GM19467 (cell line): Measurements from ENCODE around the gene PYGM.

Source experiments
- ATAC-seq: cut with Tn5 transposase; IDR thresholded peaks from one replicate; pipeline ENCODE4 v1.9.1; 2021; ENCODE audit warnings: mild to moderate bottlenecking, moderate library complexity; ENCODE audit not compliant: unreplicated experiment

The PYGM gene

DNA sequence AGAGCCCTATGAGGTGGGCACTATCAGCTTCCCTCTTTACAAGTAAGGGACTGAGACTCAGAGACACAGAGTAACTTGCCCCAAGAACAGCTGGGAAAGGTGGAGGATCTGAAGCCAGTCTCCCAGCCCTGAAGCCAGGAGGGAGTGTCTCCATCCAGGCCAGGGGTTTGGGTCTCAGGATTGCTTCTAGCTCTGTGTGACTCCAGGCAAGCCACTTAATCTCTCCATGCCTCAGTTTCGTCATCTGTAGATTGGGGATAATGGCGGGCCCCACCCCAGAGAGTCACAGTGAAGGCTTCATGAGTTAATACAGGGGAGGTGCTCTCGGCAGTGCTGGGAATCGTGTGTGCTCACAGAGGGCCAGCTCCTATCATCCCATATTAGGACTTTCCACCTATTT, 32.7 kb upstream of the PYGM start:
- no peak for ATAC-seq

DNA sequence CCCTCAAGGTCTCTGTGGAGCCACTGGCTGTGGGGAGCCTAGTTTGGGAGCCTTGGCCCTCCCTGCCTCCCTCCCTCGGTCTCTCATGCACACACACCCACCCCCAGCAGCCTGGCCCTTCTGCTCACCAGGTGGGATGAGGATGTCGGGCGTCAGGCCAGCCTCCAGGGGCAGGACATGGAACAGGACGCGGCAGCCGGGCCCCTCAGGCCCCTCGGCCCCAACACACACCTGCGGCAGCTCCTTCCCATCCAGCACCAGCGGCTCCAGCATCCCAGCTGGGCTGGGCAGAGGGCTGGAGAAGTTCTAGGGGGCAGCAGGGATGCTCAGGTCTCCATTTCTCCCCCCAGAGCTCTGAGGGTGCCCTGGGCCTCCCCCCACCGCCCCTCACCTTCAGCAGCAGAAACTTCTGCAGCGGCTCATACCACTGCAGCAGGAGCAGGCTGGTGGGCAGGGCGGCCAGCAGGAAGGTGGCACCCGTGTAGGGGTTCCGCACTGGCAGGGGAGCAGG, 32.1 kb upstream of the PYGM start:
- ATAC-seq, result no peak

DNA sequence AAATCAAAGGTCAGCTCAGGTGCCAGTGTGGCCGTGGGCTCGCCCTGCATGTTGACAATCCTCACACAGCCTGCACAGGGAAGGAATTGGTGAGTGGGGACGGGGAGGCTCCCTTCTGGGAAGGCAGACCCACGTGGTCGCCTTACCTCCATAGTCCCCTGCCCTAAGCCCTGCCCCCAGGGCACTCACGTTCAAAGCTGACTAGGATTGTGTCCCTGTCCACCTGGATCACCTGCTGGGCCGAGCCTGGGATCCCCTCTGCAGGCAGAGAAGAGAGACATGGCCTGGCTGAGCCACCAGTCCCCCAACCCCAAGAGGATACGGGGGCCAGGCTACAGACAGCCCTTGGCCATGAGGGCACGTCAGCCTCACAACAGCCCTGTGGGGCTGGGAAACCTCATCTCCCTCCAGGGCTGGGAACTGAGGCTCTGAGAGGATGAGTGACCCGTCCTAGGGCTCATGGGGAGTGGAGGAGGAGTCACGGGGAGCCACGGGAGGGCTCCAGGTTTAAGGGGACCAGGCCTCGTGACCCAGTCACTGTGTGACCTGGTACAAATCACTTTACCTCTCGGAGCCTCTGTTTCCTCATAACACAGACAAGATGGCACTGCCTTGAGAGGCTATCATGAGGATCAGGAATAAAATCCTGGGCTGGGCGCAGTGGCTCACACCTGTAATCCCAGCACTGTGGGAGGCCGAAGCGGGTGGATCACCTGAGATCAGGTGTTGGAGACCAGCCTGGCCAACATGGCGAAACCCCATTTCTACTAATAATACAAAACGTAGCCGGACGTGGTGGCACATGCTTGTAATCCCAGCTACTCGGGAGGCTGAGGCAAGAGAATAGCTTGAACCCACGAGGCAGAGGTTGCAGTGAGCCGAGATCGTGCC, 30.7 kb upstream of the PYGM start:
- ATAC-seq, result no peak

DNA sequence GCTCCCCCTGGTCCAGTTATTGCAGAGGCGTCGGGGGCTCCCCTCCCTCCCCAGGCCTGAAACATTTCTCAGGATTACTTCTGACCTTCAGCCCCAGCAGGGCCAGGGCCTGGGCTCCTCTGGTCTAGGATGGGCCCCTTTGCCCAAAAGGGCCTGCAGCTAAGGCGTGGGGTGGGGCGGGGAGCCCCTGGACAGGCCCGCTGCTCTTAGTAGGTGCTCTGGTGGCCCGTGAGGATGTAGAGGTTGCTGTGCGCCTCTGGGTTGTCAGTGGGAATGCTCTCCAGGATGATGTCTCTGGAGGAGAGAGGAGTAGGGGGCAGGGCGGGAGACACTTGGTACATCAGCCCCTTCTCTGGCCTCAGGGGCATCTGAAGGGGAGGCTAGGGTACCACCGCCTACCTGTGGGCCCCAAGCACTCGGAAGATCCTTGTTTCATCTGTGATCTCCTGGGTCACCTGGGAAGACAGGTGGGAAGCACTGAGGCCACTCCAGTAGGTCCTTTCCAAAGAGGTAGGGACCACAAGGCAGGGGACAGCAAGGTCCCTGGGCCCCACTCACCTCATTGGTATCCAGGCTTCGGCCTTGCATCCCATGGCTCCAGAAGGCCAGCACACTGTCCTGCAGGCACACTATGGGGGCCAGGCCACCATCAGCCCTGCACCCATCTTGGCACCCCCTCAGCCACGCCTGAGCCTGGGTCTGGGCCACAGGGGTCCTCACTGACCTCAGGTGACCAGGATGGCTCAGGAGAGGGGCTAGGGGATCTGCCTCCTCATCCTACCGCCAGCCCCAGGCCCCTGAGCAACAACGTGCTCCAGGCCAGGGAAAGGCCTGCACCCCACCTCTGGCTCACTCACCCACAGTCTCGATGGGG, 29.8 kb upstream of the PYGM start:
- ATAC-seq, result no peak

DNA sequence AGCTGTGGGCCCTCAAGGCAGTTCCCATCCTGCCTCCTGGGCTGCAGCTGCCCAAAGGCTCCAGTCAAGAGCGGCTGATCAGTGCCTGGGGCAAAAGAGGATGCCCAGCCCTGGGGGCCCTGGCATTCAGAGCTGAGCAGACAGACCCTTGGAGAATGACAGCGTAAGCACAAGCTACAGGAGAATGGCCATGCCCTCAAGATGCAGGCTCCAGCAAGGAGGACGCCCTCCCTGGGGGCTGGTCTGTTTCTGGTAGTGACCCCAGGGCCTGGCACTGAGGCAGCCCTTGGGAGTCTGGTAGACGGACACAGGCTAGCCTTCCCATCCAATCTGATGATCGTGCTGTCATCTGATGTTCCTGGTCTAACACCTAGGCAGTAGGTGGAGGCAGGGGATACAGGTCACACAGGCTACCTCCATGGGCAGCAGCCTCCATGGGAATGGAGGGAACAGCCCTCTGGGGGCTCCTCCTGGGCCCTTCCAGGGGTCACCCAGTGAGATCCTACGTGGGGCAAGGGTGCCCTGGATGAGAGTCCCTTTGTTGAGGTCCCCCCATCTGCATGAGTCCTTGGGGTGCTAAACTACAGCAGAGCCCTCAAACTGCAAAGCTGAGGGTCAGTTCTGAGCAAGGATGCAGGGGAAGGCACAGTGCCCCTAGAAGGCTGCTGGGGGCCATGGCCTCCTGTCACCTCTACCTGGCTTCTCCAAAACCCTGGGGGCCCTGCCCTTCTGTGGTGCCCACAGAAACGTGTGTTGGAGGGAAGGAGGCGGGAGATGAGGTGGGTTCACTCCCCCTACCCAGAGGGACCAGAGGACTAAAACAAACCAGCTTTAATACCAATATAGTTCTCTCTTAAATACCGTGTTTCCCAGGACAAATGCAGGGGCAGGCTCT, 28.8 kb upstream of the PYGM start:
- no peak for ATAC-seq

DNA sequence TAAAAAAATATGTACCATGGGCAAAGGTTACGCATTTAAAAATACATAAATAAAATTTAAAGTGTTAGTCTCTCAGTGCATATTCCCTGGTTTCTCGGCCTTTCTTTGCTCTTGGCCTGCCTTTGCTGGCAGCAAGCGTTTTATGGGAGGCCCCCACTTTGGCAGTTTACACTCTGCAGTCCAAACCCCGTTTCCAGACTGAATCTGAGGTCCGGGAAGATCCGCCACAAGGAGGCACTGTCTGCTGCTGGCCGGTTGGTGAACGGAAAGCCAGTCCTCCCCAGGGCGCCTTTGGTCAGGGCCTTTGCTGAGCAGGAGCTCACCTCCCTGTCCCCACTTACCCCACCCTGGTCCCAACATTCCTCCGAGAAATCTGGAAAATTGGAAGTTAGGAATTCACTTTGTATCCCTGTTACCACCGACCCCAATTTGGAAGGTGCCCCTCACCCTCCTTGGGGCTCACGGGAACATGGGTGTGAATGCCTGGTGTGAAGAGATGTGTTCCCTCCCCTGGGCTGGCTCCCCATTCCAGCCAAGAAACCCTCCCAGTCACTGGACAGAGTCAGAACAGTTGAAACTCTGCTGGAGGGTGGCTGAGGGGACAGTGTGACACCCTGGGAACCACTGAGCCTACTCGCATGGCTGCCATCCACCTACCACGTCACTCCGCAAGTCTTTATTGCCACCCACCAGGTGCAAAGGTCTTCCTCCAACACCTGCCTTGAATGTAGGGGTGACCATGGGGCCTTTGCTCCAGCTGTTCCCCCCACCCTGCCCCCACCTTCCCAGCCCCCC, 27.9 kb upstream of the PYGM start:
- no peak for ATAC-seq

DNA sequence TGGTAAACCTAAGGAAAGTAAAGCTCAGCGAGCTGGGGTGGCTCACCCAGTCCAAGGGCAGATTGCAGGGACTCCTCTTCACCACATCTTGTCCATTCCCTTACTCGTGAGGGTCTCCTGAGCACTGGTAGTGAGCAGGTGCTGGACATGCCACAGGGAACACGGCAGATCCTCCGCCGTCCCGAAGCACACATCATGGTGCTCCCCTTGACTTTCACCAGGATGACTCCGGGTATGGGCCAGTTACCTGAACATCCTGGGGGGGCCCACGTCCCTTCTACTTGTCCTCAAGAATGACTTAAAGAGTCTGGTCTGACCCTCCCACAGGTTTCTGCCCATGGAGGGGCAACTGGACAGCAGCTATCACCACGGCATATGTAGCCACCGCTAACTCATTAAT, 26.5 kb upstream of the PYGM start:
- no peak for ATAC-seq

DNA sequence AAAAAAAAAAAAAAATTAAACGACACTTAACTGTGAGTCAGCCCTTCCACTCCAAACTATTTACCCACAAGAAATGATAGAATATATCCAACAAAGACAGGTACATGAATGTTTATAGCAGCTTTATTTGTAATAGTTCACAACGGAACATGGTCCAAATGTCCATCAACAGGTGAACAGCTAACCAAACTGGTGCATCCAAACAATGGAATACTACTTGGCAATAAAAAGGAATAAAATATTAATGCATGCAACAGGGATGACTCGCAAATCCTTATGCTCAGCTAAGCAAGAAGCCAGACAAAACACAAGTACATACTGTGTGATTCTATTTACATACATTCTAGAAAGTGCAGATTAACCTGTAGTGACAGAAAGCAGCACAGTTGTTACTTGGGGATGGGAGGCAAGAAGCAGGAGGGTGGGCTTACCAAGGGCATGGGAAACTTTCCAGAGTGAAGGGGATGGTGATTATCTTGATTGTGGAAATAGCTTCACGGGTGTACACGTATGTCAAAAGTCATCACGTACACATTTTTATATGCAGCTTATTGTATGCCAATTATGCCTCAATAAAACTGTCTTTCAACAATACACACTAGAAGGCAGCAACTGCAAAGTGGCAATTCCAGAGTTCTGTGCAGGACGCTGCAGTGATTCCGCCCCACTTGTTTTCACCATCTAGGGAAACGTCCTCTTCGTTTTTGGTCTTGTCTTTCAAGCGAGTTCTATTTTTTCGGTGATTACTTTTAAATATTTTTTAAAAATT, 25.2 kb upstream of the PYGM start:
- ATAC-seq, result no peak

DNA sequence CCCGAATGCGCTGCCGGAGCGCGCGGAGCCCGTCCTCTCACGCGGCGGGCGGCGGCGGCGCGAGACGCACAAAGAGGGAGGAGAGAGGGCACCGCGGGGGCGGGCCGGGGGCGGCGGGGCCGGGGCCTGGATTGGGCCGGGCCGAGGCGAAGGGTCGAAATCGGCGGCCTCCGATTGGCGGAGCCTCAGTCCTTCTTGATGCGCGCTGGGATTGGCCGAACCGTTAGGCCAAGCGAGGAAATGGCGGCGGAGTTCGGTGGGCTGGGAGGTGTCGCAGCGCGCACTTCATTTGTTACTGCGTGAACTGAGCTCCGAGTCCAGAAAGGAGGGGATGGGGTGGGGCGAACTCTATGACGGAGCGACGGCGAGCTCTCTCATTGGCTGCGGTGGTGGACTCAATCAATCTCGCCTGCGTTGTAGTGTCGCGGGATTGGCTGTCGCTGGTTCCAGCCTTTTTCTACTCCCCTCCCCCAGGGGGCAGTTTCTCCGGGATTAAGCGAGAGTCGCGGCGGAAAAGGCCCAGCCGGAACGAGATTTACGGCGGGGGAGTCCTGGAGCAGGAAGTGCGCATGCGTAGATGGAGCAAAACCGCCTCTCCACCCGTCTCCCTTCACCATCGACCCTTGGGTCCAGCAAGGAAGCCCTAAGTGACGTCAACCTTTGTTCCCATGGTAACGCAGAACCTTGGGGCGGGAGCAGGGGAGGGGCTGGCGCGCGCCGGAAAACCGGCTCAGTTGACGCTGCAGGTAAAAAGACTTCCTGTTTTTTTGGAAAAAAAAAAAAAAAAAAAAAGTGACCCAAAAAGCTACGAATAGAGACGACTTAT, 18.9 kb upstream of the PYGM start, which contains the start of gene SF1:
SF1 (minus strand) TSS at position 70 of the 826 bp plus-strand sequence. CDS start 150 bp downstream, outside the sequence.
- peak; percentile 75 for ATAC-seq

DNA sequence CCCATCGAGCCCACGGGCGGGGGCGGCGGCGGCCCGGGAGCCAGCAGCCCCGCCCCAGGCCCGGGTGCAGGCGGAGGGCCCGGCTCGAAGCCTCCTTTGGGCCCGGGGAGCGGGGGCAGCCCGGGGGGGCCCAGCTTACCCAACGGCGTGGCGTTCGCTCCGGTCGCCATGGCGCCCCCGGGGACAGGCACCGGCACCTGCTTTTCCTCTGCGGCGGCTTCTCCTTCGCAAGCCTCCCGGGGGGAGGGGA, 18.4 kb upstream of the PYGM start:
- ATAC-seq, result no peak

DNA sequence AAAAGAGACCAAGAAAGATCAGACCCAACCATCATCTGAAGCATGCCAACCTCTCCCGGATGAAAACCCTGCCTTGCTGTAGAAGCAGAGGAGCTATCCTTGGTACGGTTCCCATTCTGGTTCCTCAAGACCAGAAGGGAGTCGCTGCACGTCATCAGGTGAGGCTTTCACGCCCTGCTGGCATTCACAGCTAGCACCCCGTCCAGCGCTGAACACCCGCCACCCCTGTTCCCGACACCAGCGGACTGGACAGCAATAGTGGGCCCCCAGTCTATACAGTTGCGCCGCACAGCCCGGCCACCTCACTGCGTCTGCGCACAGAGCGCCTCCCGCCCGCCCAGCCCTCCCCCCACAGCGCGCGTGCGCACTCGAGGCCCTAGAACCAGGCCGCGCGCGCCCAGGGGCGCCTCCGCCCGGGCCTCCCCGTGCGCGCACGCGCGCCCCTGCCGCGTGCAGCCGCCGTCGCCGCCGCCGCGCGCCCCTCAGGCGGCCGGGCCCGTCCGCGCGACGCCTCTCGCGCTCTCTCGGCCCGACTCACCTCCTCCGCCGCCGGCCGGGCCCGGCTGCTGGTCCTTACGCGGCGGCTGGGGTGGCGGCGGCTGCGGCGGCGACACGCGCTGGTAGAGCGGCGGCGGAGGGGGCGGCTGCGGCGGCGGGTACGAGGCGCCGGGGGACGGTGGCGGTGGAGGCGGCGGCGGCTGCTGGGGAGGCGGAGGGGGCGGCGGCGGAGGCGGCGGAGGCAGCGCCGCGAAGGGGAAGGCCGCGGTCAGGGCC, 17.9 kb upstream of the PYGM start:
- ATAC-seq, result peak; percentile 21

DNA sequence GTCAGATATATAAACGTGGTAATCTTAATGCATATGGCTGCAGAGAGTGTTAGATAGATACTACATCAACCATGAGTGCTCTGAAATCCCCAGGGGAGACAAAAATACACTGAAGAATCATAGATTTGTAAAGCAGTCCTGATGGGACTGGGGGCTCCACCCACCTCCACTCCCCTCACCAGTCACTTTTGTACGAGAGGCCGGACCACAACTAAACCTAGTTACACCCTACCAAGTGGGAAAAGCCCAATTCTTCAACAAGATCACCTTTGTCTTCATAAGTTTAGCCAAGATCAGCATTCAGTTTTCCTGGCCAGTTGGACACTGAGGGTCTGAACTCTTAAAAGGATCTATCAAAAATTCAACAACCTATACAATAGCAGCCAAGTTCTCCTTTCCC, 17.1 kb upstream of the PYGM start:
- no peak for ATAC-seq

DNA sequence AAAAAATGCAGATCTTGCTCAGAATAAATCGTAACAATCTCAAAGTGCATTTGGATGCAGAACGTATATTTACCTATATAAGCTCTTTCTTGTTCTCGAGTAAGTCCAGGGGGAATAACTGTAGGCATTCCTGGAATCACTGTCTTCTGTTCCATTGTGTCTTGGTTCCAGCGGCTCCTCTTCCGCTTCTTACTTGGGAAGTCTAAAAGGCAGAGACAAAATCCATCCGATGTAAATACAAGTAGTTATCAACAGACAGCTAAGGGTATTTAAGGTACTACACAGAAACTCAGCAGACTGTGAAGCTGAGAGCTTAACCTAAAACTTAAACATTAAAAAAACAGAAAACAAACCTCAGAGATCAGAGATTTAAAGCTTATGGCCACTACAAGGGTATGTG, 16.7 kb upstream of the PYGM start:
- ATAC-seq, result no peak

DNA sequence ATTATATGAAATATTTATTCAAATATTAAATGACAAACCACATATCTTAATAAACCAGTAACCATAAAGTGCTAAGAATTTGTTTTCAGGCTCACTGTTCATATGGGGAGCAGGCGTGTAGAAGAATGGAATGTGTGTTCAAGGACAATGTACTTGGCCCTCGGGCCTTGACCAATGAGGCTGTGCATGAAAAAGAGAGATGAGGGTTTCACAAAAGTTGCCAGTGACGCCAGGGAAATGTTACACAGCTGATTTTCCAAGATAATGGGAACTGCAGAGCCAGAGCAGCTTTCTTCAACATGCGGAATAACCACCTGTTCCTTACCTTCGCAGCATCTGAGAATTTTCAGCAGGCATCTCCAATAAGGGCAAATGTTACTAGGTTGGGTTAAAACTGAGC, 14.4 kb upstream of the PYGM start:
- no peak for ATAC-seq

DNA sequence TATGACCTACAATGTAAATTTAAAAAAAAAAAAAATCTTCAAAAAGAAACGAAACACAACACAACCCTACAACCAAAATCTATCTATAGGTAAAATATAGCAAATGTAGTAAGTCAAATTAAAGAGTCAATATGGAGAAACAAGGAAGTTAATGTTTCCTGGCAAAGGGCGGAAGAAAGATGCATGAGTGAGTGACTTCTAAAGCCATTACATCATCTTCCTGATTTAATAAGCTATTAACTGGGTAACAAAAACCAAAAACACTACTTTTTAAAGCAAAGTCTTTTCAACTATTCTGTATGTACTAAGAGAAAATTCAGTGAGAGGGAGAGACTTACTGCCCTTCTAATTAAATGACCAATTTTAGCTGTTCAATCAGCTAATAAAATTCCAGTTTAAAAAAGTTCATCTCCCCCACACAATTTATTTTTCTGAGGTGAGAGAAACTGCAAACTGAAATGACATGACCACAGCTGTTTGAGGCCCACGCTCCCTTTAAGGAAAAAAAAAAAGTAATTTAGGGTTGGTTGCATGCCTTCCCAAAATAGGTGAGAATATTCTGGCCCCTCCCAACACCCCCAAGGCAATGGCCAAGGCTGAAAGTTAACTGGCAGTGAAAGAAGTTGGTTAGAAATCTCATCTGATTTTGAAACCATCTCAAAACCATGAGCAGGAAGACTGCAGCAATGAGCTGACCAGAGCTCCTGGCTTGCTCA, 12.7 kb upstream of the PYGM start:
- ATAC-seq, result no peak

DNA sequence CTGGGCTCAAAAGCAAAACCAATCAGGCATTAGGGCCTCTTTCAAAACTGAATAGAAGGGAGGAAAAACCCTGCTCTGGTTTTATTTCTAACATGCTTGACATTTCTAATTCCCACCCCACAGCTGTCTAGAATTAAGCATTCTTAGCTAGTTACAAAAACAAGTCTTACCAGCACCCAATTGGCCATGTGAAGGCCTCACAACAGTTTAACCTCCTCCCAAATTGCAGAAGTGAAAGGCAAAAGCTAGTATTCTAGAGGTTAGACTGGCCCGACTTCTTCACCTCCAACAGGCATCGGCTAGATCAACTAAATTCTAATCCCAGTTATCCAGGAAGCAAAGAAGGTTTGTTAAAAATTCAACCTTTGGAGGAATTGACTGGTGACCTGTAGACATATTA, 12.1 kb upstream of the PYGM start:
- no peak for ATAC-seq

DNA sequence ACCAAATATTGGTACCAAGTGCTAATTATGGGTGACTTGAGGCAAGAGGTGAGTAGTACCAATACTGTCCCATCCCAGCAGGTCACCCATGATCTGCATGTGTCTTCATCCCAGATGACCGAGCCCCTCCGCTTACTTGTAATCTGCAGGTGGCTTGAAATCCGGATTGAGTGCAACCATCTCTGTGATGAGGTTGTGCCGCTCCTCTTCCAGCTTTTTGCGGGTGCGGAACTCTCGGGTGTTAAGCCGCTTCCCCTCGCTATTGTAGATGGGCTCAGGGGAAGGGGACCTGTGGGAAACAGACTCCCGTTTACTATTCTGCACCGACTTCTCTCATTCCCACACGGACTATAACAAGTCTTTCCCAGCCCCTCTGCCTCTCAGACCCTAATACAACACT, 10.3 kb upstream of the PYGM start:
- no peak for ATAC-seq
